GM06990 (cell line): ENCODE measurements around the gene ABCG4.

Source experiments
- DNase-seq: peaks from one replicate; pipeline ENCODE4 v3.0.0-alpha.2; 2011; ENCODE audit not compliant: insufficient read length; ENCODE audit errors: extremely low read depth
- H3K27me3 ChIP-seq: replicated peaks from 2 replicates; pipeline ENCODE4 v1.6.0; 2011; ENCODE audit warnings: low read length; ENCODE audit not compliant: control insufficient read depth, insufficient read depth
- H3K36me3 ChIP-seq: 2 replicates; pipeline ENCODE4 v1.5.1; 2011; ENCODE audit warnings: low read length; ENCODE audit not compliant: control insufficient read depth, insufficient read depth
- H3K4me3 ChIP-seq: replicated peaks from 2 replicates; pipeline ENCODE4 v1.5.1; 2011; ENCODE audit warnings: low read depth, mild to moderate bottlenecking, control low read depth, low read length
- TF ChIP-seq, protein P1 (sequence below): IDR thresholded peaks from 2 replicates; pipeline ENCODE4 v1.5.1; 2011; ENCODE audit warnings: low read length, control low read depth, mild to moderate bottlenecking, inconsistent platforms; ENCODE audit not compliant: insufficient read depth, poor library complexity, severe bottlenecking

Gene ABCG4

DNA sequence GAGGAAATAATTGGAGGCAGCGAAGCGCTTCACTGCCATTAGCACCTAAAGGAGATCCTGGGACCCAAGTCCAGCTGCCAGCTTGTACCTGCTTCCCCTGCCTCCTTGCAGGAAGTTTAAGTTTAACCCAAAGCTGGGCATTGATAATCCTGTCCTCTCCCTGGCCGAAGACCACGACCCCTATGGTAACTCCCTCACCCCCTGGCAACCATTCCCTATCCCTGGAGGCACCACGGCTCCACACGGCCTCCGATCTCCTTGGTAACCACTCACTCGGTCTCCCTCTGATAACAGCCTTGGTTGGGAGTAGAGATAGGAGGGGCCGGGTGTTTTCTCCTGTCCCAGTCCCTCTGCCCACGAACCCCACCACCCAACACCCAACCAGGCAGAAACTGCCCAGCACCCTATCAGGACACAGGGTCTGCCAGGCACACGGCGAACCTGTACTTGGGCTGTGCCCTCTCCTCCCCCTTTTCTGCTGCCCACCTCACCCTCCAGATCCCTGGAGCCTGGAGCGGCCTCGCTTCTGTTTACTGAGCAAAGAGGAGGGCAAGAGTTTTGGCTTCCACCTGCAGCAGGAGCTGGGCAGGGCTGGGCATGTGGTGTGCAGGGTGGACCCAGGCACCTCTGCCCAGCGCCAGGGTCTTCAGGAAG is 37.3 kb downstream of the ABCG4 start:
- TF ChIP-seq, protein P1, sequence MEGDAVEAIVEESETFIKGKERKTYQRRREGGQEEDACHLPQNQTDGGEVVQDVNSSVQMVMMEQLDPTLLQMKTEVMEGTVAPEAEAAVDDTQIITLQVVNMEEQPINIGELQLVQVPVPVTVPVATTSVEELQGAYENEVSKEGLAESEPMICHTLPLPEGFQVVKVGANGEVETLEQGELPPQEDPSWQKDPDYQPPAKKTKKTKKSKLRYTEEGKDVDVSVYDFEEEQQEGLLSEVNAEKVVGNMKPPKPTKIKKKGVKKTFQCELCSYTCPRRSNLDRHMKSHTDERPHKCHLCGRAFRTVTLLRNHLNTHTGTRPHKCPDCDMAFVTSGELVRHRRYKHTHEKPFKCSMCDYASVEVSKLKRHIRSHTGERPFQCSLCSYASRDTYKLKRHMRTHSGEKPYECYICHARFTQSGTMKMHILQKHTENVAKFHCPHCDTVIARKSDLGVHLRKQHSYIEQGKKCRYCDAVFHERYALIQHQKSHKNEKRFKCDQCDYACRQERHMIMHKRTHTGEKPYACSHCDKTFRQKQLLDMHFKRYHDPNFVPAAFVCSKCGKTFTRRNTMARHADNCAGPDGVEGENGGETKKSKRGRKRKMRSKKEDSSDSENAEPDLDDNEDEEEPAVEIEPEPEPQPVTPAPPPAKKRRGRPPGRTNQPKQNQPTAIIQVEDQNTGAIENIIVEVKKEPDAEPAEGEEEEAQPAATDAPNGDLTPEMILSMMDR = no peak
- no peak overlapping the region for H3K4me3 ChIP-seq
- peaks cover 3% of the 10 kb centered on the region for H3K36me3 ChIP-seq
- no peak for DNase-seq
- H3K27me3 ChIP-seq = no peaks in the 10 kb centered on the region

GRCh38 chr11:119187123-119187892 is 38.5 kb downstream of the ABCG4 start:
- TF ChIP-seq, protein P1 = no peak
- H3K36me3 ChIP-seq = peaks cover 3% of the 10 kb centered on the region; the same call in 1 of the 2 replicates
- no peak overlapping the region for H3K4me3 ChIP-seq
- no peaks in the 10 kb centered on the region for H3K27me3 ChIP-seq
- no peak for DNase-seq

GRCh38 chr11:119188067-119188466 is 39.2 kb downstream of the ABCG4 start:
- Histone ChIP-seq H3K4me3 (no peak overlapping the region), H3K27me3 (no peaks in the 10 kb centered on the region), H3K36me3 (peaks cover 3% of the 10 kb centered on the region; the same call in 1 of the 2 replicates)
- TF ChIP-seq, protein P1 = no peak
- no peak for DNase-seq

DNA sequence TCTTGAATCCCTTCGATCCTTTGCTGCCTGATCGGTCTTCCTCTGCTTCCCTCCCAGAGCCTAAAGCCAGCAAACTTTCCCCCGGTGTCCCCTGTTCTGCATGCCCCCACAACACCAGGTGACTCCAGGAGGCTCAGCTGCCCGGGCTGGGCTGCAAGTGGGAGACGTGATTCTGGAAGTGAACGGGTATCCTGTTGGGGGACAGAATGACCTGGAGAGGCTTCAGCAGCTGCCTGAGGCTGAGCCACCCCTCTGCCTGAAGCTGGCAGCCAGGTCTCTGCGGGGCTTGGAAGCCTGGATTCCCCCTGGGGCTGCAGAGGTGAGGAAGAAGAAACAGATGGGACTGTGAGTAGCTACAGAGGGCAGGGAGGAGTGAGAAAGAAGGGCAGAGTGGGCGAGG is 40.0 kb downstream of the ABCG4 start:
- TF ChIP-seq, protein P1 = no peak
- H3K27me3 ChIP-seq = no peaks in the 10 kb centered on the region
- H3K4me3 ChIP-seq = no peak overlapping the region
- no peak for DNase-seq
- no peaks in the 10 kb centered on the region for H3K36me3 ChIP-seq

- TF ChIP-seq, protein P1 = no peak
- Histone ChIP-seq H3K4me3 (no peak overlapping the region), H3K27me3 (no peaks in the 10 kb centered on the region), H3K36me3 (no peaks in the 10 kb centered on the region)
- DNase-seq = no peak
Measured at GRCh38 chr11:119189393-119189792, 40.5 kb downstream of the ABCG4 start.
